IMR-90 (cell line): Measurements from ENCODE around the gene PLCD1. TPM values are rescaled to one million over a fixed set of nuclear protein-coding genes. Genes with fewer than 3 reads are reported as not detected.
A peak's percentile ranks its signal among the peaks of the same experiment; 100 is the strongest.

Experiments used
- ATAC-seq: fragments of 200-7000 bp; cut with Tn5 transposase; 2 replicates; pipeline ENCODE4 v1.9.1; 2020; ENCODE audit warnings: low read depth, mild to moderate bottlenecking, moderate library complexity
- BruUV-seq: library from RNA; stranded (reverse); fragments of 400-500 nt; replicated peaks from 2 replicates; lab custom pipeline; 2021; lab: Mats Ljungman, UMichigan
- CTCF ChIA-PET: fragments of 300-600 bp; formaldehyde crosslinking; extraction: SDS; loops from one replicate; lab custom pipeline; 2021; ENCODE audit warnings: antibody characterized with exemption; lab: Yijun Ruan, JAX
- POLR2A ChIA-PET: fragments of 300-600 bp; sonication (Branson Sonifier 250); formaldehyde crosslinking; loops from one replicate; lab custom pipeline; 2022; ENCODE audit warnings: antibody characterized with exemption; ENCODE audit not compliant: unreplicated experiment; lab: Charles Lee
- DNase-seq: peaks from one replicate; pipeline ENCODE4 v3.0.0; 2013
- H2AFZ ChIP-seq: replicated peaks from 2 replicates; pipeline ENCODE3; 2013; ENCODE audit warnings: low read length, mild to moderate bottlenecking; ENCODE audit not compliant: poor library complexity
- H2AK5ac ChIP-seq: 2 replicates; pipeline ENCODE4 v1.6.1; 2013; ENCODE audit warnings: low read depth, low read length, inconsistent platforms
- H2AK9ac ChIP-seq: replicated peaks from 2 replicates; pipeline ENCODE3; 2013; ENCODE audit warnings: mild to moderate bottlenecking, low read depth, low read length, moderate library complexity; ENCODE audit not compliant: poor library complexity
- H2BK120ac ChIP-seq: 2 replicates; pipeline ENCODE4 v1.6.1; 2013; ENCODE audit warnings: low read depth, low read length, inconsistent platforms
- H2BK15ac ChIP-seq: 3 replicates; pipeline ENCODE4 v1.6.1; 2013; ENCODE audit warnings: low read depth, low read length, inconsistent platforms
- H2BK20ac ChIP-seq: 2 replicates; pipeline ENCODE4 v1.6.1; 2013; ENCODE audit warnings: low read depth, mild to moderate bottlenecking, inconsistent platforms, low read length, moderate library complexity
- H2BK5ac ChIP-seq: 2 replicates; pipeline ENCODE4 v1.6.1; 2013; ENCODE audit warnings: mild to moderate bottlenecking, low read depth, low read length, inconsistent platforms; ENCODE audit not compliant: poor library complexity, severe bottlenecking
- H3K14ac ChIP-seq: replicated peaks from 2 replicates; pipeline ENCODE4 v1.6.1; 2013; ENCODE audit warnings: low read depth, low read length, inconsistent platforms
- H3K18ac ChIP-seq: 2 replicates; pipeline ENCODE4 v1.6.1; 2013; ENCODE audit warnings: low read depth, low read length, control low read depth
- H3K23ac ChIP-seq: 2 replicates; pipeline ENCODE4 v1.6.1; 2013; ENCODE audit warnings: low read depth, low read length, inconsistent platforms
- H3K27ac ChIP-seq: 2 replicates; pipeline ENCODE4 v1.5.1; 2013; ENCODE audit warnings: mild to moderate bottlenecking, control low read depth, low read length; ENCODE audit not compliant: insufficient read depth
- H3K27me3 ChIP-seq: 2 replicates; pipeline ENCODE4 v1.6.1; 2013; ENCODE audit warnings: low read length; ENCODE audit not compliant: control insufficient read depth, insufficient read depth
- H3K36me3 ChIP-seq: 2 replicates; pipeline ENCODE4 v1.6.1; 2013; ENCODE audit warnings: low read length, mixed read lengths; ENCODE audit not compliant: control insufficient read depth, insufficient read depth
- H3K4ac ChIP-seq: 2 replicates; pipeline ENCODE4 v1.6.1; 2013; ENCODE audit warnings: low read depth, low read length, inconsistent platforms
- H3K4me1 ChIP-seq: 2 replicates; pipeline ENCODE4 v1.6.1; 2013; ENCODE audit warnings: low read length, mixed read lengths; ENCODE audit not compliant: control insufficient read depth, insufficient read depth
- H3K4me2 ChIP-seq: 2 replicates; pipeline ENCODE4 v1.6.1; 2013; ENCODE audit warnings: low read depth, mild to moderate bottlenecking, control low read depth, low read length, moderate library complexity
- H3K4me3 ChIP-seq: 2 replicates; pipeline ENCODE4 v1.5.1; 2013; ENCODE audit warnings: low read depth, mild to moderate bottlenecking, control low read depth, low read length, moderate library complexity; ENCODE audit not compliant: insufficient read depth
- H3K56ac ChIP-seq: 2 replicates; pipeline ENCODE4 v1.6.1; 2013; ENCODE audit warnings: low read length, inconsistent platforms; ENCODE audit not compliant: insufficient read depth; ENCODE audit errors: extremely low read depth
- H3K79me1 ChIP-seq, 2 experiments: 2 replicates each; pipeline ENCODE4 v1.6.1; 2013; ENCODE audit warnings: low read length in 2 of 2, inconsistent platforms in 1 of 2, low read depth in 1 of 2
- H3K9ac ChIP-seq: 2 replicates; pipeline ENCODE4 v1.6.1; 2013; ENCODE audit warnings: low read depth, low read length, control low read depth
- H3K9me1 ChIP-seq: 2 replicates; pipeline ENCODE4 v1.6.1; 2013; ENCODE audit warnings: low read length, inconsistent platforms; ENCODE audit not compliant: insufficient read depth
- H3K9me3 ChIP-seq: 2 replicates; pipeline ENCODE4 v1.6.1; 2013; ENCODE audit warnings: low read length; ENCODE audit not compliant: control insufficient read depth, insufficient read depth
- H4K20me1 ChIP-seq: 2 replicates; pipeline ENCODE4 v1.6.1; 2013; ENCODE audit warnings: low read length, inconsistent platforms; ENCODE audit not compliant: insufficient read depth
- H4K5ac ChIP-seq: 2 replicates; pipeline ENCODE4 v1.6.1; 2013; ENCODE audit warnings: mild to moderate bottlenecking, low read depth, low read length, control low read depth
- H4K8ac ChIP-seq, 2 experiments: 2 replicates each; pipeline ENCODE4 v1.6.1; 2013; ENCODE audit warnings: low read depth in 2 of 2, low read length in 2 of 2, control low read depth in 1 of 2, inconsistent platforms in 1 of 2
- H4K91ac ChIP-seq: 2 replicates; pipeline ENCODE4 v1.6.1; 2013; ENCODE audit warnings: low read depth, low read length, inconsistent platforms; ENCODE audit not compliant: insufficient read depth
- BHLHE40 ChIP-seq: fragments of 150-350 bp; IDR thresholded peaks from 2 replicates; pipeline ENCODE4 v1.6.1; 2016; ENCODE audit warnings: mild to moderate bottlenecking, low read depth, low read length
- CEBPB ChIP-seq: IDR thresholded peaks from 2 replicates; pipeline ENCODE4 v1.6.1; 2012; ENCODE audit warnings: low read depth, low read length, improper control_type of control experiment
- CHD1 ChIP-seq: IDR thresholded peaks from 2 replicates; pipeline ENCODE4 v1.6.1; 2012; ENCODE audit warnings: low read depth, low read length, improper control_type of control experiment
- MAFK ChIP-seq: IDR thresholded peaks from 2 replicates; pipeline ENCODE4 v1.6.1; 2012; ENCODE audit warnings: low read depth, low read length, improper control_type of control experiment
- MAZ ChIP-seq: IDR thresholded peaks from 2 replicates; pipeline ENCODE4 v1.6.1; 2012; ENCODE audit warnings: low read depth, mild to moderate bottlenecking, low read length, improper control_type of control experiment, moderate library complexity, borderline replicate concordance
- NFE2L2 ChIP-seq: fragments of 150-350 bp; IDR thresholded peaks from 2 replicates; pipeline ENCODE4 v1.6.1; 2016; ENCODE audit warnings: low read depth, mild to moderate bottlenecking, low read length
- POLR2A ChIP-seq: IDR thresholded peaks from 2 replicates; pipeline ENCODE4 v1.6.1; 2012; ENCODE audit warnings: mild to moderate bottlenecking, low read depth, low read length
- RFX5 ChIP-seq: IDR thresholded peaks from 2 replicates; pipeline ENCODE4 v1.8.0; 2012; ENCODE audit warnings: low read depth, mild to moderate bottlenecking, low read length, moderate library complexity
- WGBS, 2 experiments: methylation state at CpG; one replicate each; pipeline versions ENCODE4 v1.1.5 to v1.1.7; 2013; ENCODE audit warnings: missing lambda C conversion rate in 2 of 2; ENCODE audit not compliant: insufficient read length in 1 of 2; ENCODE audit errors: extremely low coverage in 2 of 2; 5-methylcytosine and 5-hydroxymethylcytosine counted together
- dilution Hi-C: fragments of 300-500 bp; cut with HindIII; formaldehyde crosslinking; loops from one replicate; pipeline ENCODE4 v1.14.3; 2018; ENCODE audit warnings: low sequenced_read_pairs; ENCODE audit not compliant: unreplicated experiment
- in situ Hi-C: fragments of 300-500 bp; cut with MboI; formaldehyde crosslinking; loops from 3 replicates; pipeline ENCODE4 v1.14.3; 2019; ENCODE audit warnings: low sequenced_read_pairs, inconsistent platforms, mixed read lengths
- intact Hi-C: fragments of 100-400 bp; cut with micrococcal nuclease; formaldehyde crosslinking; loops from 2 replicates; pipeline ENCODE4 v1.10.0; 2022
- polyA plus RNA-seq, 3 experiments: library from polyadenylated mRNA; depleted of rRNA; stranded (reverse); fragments of >200 nt; gene quantifications; 2 replicates each; pipeline ENCODE4 v1.2.3, GENCODE V29; 2012; ENCODE audit warnings: low replicate concordance in 1 of 3
- total RNA-seq: library from RNA; depleted of rRNA; stranded (reverse); fragments of >200 nt; gene quantifications from 2 replicates; pipeline ENCODE4 v1.2.3, GENCODE V29; 2012
- TF ChIP-seq, protein P1 (sequence below): fragments of 150-350 bp; IDR thresholded peaks from 2 replicates; pipeline ENCODE4 v1.6.1; 2017; ENCODE audit warnings: mild to moderate bottlenecking, antibody characterized with exemption, low read length, low read depth
- TF ChIP-seq, protein P2 (sequence below): conservative IDR thresholded peaks from 2 replicates; pipeline ENCODE4 v1.5.1; 2012; ENCODE audit warnings: mild to moderate bottlenecking, low read depth, low read length, improper control_type of control experiment

PLCD1 gene
- total and polyA plus RNA-seq, 2 of the 4 experiments (the other 2 are of a cell fraction), result 14.9 to 16.3 TPM

DNA sequence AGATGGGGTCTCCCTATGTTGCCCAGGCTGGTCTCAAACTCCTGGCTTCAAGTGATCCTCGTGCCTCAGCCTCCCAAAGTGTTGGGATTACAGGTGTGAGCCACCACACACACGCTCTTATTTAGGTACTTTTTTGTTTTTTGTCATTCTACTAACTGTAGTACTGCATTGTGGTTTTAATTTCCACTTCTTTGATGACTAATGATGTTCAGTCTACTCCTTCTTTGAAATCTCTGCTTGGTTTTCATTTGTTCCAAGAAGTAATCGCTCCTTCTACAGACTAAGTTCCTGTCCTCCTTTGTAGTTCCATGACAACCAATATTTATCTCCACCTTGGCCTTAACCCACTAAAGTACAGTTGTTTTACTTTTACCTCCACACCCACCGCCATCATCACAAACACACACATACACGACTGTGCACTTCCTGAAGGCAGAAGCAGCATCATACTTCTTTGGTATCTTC lies 9.0 kb upstream of the PLCD1 start:
- in situ Hi-C loops, result no loop called here
- Histone ChIP-seq H3K18ac (no peak overlapping the region), H2BK20ac (no peak overlapping the region), H3K4me2 (peak overlapping the region; percentile 73; the same call in 1 of the 2 replicates), H3K36me3 (no peaks in the 10 kb centered on the region), H2AK5ac (peak overlapping the region; percentile 54; the same call in 1 of the 2 replicates), H3K4me3 (no peak overlapping the region), H2BK120ac (0 out of 2 replicates have a peak overlapping the region, but pooled peaks have one; percentile 50), H4K8ac (peak overlapping the region; percentile 62 to 85; a peak in 3 of 4 replicates), H2BK5ac (no peak overlapping the region), H2AFZ (peak overlapping the region; percentile 80), H2BK15ac (no peak overlapping the region; the same call in 2 of the 3 replicates), H4K91ac (0 out of 2 replicates have a peak overlapping the region, but pooled peaks have one; percentile 13), H3K23ac (no peak overlapping the region), H3K4me1 (peaks cover 4% of the 10 kb centered on the region), H4K5ac (peak overlapping the region; percentile 67; the same call in 1 of the 2 replicates), H4K20me1 (no peaks in the 10 kb centered on the region), H3K27me3 (peaks cover 6% of the 10 kb centered on the region), H3K27ac (no peak overlapping the region), H3K4ac (0 out of 2 replicates have a peak overlapping the region, but pooled peaks have one; percentile 66), H3K14ac (no peak overlapping the region), H2AK9ac (no peak overlapping the region), H3K56ac (no peak overlapping the region), H3K79me1 (no peaks in the 10 kb centered on the region), H3K9ac (no peak overlapping the region), H3K9me1 (peaks cover 5% of the 10 kb centered on the region; the same call in 1 of the 2 replicates), H3K9me3 (no peaks in the 10 kb centered on the region)
- CTCF ChIA-PET, result no interaction called here
- intact Hi-C loops, result no loop called here
- WGBS, 2 experiments, result no CpG with 5 or more reads among the region's 5 CpGs
- ATAC-seq (no peak), DNase-seq (no peak)
- TF ChIP-seq RFX5 (no peak), CHD1 (no peak), NFE2L2 (no peak), MAZ (no peak), BHLHE40 (no peak), POLR2A (no peak), MAFK (no peak), CEBPB (no peak)
- TF ChIP-seq, protein P1, sequence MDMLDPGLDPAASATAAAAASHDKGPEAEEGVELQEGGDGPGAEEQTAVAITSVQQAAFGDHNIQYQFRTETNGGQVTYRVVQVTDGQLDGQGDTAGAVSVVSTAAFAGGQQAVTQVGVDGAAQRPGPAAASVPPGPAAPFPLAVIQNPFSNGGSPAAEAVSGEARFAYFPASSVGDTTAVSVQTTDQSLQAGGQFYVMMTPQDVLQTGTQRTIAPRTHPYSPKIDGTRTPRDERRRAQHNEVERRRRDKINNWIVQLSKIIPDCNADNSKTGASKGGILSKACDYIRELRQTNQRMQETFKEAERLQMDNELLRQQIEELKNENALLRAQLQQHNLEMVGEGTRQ, result no peak
- TF ChIP-seq, protein P2, sequence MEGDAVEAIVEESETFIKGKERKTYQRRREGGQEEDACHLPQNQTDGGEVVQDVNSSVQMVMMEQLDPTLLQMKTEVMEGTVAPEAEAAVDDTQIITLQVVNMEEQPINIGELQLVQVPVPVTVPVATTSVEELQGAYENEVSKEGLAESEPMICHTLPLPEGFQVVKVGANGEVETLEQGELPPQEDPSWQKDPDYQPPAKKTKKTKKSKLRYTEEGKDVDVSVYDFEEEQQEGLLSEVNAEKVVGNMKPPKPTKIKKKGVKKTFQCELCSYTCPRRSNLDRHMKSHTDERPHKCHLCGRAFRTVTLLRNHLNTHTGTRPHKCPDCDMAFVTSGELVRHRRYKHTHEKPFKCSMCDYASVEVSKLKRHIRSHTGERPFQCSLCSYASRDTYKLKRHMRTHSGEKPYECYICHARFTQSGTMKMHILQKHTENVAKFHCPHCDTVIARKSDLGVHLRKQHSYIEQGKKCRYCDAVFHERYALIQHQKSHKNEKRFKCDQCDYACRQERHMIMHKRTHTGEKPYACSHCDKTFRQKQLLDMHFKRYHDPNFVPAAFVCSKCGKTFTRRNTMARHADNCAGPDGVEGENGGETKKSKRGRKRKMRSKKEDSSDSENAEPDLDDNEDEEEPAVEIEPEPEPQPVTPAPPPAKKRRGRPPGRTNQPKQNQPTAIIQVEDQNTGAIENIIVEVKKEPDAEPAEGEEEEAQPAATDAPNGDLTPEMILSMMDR, result no peak
- POLR2A ChIA-PET, result no interaction called here
- no TSS peak for BruUV-seq
- dilution Hi-C loops, result no loop called here
